ENCODE data around the gene BRAP.
"Not testable (repeated sequence)": the region's sequence is repeated elsewhere in the genome, so short reads cannot be mapped to it uniquely, and the experiment has no call there.

Gene BRAP

DNA sequence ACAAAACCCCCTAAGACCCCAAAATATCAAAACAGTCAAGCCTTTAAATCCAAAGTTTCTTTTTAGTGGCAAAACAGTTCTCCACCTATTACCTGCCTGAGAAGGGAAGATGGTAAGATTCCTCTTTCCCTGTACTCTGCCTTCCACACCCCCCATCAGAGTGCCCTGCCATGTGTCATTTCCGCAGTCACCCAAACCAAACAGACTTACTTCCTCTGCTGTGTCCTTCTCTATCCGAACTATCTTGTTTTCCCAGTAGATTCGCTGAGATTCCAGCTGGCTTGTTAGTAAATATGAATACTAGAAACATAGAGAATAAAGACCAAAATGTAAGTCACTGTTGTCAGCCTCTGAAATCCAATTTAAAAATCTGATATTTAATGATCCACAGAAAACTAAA, 30.4 kb downstream of the BRAP start:
- no peak overlapping the region for H3K4me3 ChIP-seq (ENCODE audit: low read depth, low read length)
- no peaks in the 10 kb centered on the region for H3K4me1 ChIP-seq
- no peaks in the 10 kb centered on the region for H3K27me3 ChIP-seq
- DNase-seq = no peak
- TF ChIP-seq, protein P1, sequence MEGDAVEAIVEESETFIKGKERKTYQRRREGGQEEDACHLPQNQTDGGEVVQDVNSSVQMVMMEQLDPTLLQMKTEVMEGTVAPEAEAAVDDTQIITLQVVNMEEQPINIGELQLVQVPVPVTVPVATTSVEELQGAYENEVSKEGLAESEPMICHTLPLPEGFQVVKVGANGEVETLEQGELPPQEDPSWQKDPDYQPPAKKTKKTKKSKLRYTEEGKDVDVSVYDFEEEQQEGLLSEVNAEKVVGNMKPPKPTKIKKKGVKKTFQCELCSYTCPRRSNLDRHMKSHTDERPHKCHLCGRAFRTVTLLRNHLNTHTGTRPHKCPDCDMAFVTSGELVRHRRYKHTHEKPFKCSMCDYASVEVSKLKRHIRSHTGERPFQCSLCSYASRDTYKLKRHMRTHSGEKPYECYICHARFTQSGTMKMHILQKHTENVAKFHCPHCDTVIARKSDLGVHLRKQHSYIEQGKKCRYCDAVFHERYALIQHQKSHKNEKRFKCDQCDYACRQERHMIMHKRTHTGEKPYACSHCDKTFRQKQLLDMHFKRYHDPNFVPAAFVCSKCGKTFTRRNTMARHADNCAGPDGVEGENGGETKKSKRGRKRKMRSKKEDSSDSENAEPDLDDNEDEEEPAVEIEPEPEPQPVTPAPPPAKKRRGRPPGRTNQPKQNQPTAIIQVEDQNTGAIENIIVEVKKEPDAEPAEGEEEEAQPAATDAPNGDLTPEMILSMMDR (IDR thresholded peaks at IDR 0.05; ENCODE audit: low read depth, low read length) = no peak
- H3K36me3 ChIP-seq = peaks cover 52% of the 10 kb centered on the region
- H3K9me3 ChIP-seq = no peaks in the 10 kb centered on the region

DNA sequence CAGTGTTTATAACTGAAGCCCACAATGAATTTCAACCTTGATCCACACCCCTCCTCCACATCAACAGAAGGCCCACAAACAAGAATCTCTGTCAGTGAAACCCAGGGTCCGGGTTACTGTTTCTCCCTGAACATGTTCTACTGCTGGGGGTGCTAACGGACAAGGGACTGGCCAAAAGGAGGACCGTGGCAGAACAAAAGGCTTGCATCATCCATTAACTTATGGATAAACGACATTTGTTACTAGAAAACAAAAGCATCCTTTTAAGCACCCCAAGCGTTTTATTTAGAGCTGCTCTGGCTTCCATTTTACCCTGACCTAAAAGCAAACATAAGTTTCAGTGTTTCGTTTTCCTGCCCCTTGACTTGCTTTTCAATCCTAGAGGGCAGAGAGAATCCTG, 32.2 kb downstream of the BRAP start:
- DNase-seq = no peak
- H3K4me1 ChIP-seq = no peaks in the 10 kb centered on the region

DNA sequence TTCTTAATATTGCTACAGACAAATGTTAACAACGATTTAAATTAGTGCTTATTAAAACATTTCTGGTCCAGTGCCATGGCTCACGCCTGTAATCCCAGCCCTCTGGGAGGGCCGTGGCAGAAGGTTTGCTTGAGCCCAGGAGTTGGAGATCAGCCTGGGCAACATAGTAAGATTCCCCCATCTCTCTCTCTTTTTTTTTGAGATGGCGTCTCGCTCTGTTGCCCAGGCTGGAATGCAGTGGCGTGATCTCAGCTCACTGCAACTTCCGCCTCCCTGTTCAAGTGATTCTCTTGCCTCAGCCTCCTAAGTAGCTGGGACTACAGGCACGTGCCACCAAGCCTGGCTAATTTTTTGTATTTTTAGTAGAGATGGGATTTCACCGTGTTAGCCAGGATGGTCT, 33.2 kb downstream of the BRAP start:
- peaks cover 55% of the 10 kb centered on the region for H3K36me3 ChIP-seq
- not testable (repeated sequence) for H3K4me1 ChIP-seq

More for the DNA sequence above, 32.2 kb downstream of the BRAP start:
- TF ChIP-seq, protein P1 (IDR thresholded peaks at IDR 0.05; ENCODE audit: low read depth, low read length) = no peak
- Histone ChIP-seq H3K36me3 (peaks cover 62% of the 10 kb centered on the region), H3K9me3 (no peaks in the 10 kb centered on the region), H3K27me3 (no peaks in the 10 kb centered on the region), H3K4me3 (ENCODE audit: low read depth, low read length) (no peak overlapping the region)

DNA sequence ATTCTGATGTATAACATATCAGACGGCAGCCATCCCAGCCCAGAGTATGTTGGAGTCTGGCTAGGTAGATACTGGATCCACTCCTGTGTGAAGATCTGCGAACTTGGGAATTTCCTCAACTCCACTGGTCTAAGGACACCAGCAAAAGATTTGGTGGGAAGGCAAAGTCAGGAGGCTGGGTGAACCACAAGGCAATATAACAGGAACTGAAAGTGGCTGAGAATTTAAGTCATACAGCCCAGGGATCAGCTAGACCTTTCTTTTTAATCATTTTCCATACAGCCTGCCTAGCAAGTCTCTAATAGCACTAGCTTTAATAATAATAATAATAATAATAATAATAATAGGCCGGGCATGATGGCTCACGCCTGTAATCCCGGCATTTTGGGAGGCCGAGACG, 34.8 kb downstream of the BRAP start:
- peaks cover 60% of the 10 kb centered on the region for H3K36me3 ChIP-seq

More for the DNA sequence above, 33.2 kb downstream of the BRAP start:
- not testable (repeated sequence) for H3K27me3 ChIP-seq; DNase-seq; H3K9me3 ChIP-seq; H3K4me3 ChIP-seq (ENCODE audit: low read depth, low read length)

DNA sequence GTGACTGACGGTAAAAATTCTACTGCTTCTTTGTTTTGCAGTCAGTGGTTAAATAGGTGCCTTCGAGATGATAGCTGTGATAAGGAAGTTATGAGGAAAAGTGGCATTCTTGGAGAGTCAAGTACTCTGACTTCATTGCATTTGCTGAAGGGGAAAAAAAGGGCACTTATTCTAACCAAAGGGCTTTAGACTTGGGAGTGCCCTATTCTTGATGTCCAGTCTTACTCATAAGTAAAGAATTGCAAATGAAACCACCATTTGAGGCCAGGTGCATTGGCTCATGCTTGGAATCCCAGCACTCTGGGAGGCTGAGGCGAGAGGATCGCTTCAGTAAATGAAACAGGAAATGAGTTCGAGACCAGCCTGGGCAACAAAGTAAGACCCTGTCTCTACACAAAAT, 40.3 kb downstream of the BRAP start:
- no peaks in the 10 kb centered on the region for H3K9me3 ChIP-seq
- H3K27me3 ChIP-seq = no peaks in the 10 kb centered on the region
- peaks cover 4% of the 10 kb centered on the region; the same call in 1 of the 2 replicates for H3K4me1 ChIP-seq
- H3K36me3 ChIP-seq = peaks cover 50% of the 10 kb centered on the region
- DNase-seq = no peak
- no peak overlapping the region for H3K4me3 ChIP-seq (ENCODE audit: low read depth, low read length)
- TF ChIP-seq, protein P1 (IDR thresholded peaks at IDR 0.05; ENCODE audit: low read depth, low read length) = no peak

More for the DNA sequence above, 34.8 kb downstream of the BRAP start:
- H3K27me3 ChIP-seq = no peaks in the 10 kb centered on the region
- DNase-seq = no peak
- TF ChIP-seq, protein P1 (IDR thresholded peaks at IDR 0.05; ENCODE audit: low read depth, low read length) = no peak
- no peaks in the 10 kb centered on the region for H3K4me1 ChIP-seq
- no peaks in the 10 kb centered on the region for H3K9me3 ChIP-seq
- no peak overlapping the region for H3K4me3 ChIP-seq (ENCODE audit: low read depth, low read length)

DNA sequence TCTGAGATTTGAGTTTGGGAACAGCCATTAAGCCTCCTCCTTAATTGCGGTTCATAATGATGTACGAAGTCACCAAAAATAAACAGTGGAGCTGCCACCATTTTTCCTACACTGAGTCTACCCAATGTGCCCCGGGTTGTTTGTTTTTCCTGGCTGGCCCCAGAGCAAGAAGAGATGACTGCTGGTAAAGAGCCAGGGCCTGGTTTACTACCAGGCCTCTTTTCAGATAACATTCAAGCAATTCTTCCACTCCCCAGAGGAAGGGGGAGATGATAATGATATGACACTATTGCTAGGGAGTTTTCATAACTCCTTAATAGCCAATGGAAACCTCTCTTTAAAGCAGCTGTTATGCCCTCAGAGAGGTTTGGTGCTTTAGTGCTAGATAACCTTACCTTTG, 42.3 kb downstream of the BRAP start:
- Histone ChIP-seq H3K9me3 (no peaks in the 10 kb centered on the region), H3K4me3 (ENCODE audit: low read depth, low read length) (no peak overlapping the region), H3K4me1 (peaks cover 4% of the 10 kb centered on the region; the same call in 1 of the 2 replicates), H3K27me3 (no peaks in the 10 kb centered on the region), H3K36me3 (peaks cover 32% of the 10 kb centered on the region)
- peak; percentile 55 for DNase-seq
- TF ChIP-seq, protein P1 (IDR thresholded peaks at IDR 0.05; ENCODE audit: low read depth, low read length) = no peak
